Measurements from ENCODE around the gene TCF4. TPM values are rescaled to one million over a fixed set of nuclear protein-coding genes. Genes with fewer than 3 reads are reported as not detected.

TCF4 gene
- total and polyA plus RNA-seq, 8 donors: 99.1 to 165 (median 138) TPM

DNA sequence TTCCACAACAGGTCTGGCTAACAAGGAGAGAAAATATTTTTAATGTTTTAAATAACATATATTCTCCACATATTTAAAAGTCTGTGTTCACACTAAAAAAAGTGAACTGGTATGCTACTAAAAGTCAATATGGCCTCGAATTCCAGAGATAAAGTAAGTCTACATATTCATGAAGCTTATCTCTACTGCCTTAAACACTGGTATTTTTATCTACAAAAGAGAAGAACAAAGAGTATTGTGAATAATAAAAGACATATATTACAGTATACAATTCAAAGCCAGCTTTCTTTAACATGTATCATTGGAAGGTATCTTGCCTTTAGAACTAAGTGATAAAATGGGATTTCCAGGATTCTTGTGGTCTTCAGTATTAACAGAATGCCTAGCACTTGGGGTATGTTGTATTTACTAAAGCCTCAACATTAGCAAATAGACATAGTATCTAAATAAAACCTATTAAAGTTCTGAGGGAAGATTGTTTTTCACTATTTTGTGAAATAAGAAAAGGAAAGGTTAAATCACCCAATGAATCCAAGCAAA, 325.9 kb downstream of the TCF4 start:
- no peaks in the 10 kb centered on the region for H3K27me3 ChIP-seq
- no peak for ATAC-seq
- TF ChIP-seq, protein P1, sequence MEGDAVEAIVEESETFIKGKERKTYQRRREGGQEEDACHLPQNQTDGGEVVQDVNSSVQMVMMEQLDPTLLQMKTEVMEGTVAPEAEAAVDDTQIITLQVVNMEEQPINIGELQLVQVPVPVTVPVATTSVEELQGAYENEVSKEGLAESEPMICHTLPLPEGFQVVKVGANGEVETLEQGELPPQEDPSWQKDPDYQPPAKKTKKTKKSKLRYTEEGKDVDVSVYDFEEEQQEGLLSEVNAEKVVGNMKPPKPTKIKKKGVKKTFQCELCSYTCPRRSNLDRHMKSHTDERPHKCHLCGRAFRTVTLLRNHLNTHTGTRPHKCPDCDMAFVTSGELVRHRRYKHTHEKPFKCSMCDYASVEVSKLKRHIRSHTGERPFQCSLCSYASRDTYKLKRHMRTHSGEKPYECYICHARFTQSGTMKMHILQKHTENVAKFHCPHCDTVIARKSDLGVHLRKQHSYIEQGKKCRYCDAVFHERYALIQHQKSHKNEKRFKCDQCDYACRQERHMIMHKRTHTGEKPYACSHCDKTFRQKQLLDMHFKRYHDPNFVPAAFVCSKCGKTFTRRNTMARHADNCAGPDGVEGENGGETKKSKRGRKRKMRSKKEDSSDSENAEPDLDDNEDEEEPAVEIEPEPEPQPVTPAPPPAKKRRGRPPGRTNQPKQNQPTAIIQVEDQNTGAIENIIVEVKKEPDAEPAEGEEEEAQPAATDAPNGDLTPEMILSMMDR (IDR thresholded peaks at IDR 0.05): no peak
- H3K4me1 ChIP-seq: peaks cover 0 to 31% of the 10 kb centered on the region in 2 donors
- intact Hi-C loops (cut with DNase I): no loop called here
- H3K4me3 ChIP-seq: no peak overlapping the region
- no peak overlapping the region for H3K27ac ChIP-seq
- peaks cover 0 to 14% of the 10 kb centered on the region in 2 donors for H3K36me3 ChIP-seq
- no peak for DNase-seq
- H3K9me3 ChIP-seq: no peaks in the 10 kb centered on the region

DNA sequence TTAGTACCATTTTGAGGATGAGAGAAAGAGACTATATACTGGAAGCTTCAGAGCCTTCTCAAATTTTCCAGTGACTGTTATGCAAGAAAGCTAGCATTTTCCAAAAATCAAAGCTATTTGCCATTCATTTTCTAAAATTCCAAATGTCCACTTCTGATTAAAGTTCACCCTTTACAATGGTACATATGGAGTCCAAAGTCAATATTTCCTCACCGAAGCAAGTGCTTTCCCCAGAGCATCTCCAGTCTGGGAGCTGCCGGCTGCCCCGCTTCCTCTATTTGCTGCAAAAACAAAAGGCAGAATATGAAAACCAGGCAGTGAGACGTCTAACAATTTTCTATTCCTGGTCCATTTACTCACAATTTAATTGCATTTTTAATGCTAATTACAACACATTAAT, 326.7 kb downstream of the TCF4 start:
- ATAC-seq (no peak), DNase-seq (no peak)
- Histone ChIP-seq H3K27me3 (no peaks in the 10 kb centered on the region), H3K9me3 (no peaks in the 10 kb centered on the region), H3K36me3 (peaks cover 0 to 14% of the 10 kb centered on the region in 2 donors), H3K4me3 (no peak overlapping the region), H3K27ac (no peak overlapping the region), H3K4me1 (peaks cover 0 to 24% of the 10 kb centered on the region in 2 donors)
- intact Hi-C loops (cut with DNase I): no loop called here
- TF ChIP-seq, protein P1 (IDR thresholded peaks at IDR 0.05): no peak

DNA sequence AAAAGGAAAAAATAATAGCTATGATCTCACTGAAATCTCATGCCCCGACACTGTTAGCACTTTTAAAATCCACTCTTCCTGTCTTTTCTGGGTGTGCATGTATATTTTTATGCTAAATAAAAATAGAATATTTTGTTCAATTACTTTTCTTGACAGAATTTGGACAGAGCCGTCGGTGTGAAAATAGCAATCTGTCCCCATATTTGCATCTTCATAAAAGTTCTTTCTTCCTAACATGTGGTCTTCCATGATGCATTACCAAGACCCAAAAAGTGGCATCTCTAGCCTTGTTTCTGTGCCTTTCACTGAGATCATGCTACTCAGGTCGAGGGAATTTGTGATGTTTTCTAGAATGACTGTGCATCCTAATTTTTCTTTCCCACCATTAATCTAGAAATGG, 329.9 kb downstream of the TCF4 start:
- Histone ChIP-seq H3K36me3 (peaks cover 0 to 25% of the 10 kb centered on the region in 2 donors), H3K9me3 (no peaks in the 10 kb centered on the region), H3K4me1 (peaks cover 0 to 3% of the 10 kb centered on the region in 2 donors), H3K27me3 (no peaks in the 10 kb centered on the region), H3K4me3 (no peak overlapping the region), H3K27ac (no peak overlapping the region)
- TF ChIP-seq, protein P1 (IDR thresholded peaks at IDR 0.05): no peak
- intact Hi-C loops (cut with DNase I): no loop called here
- ATAC-seq: no peak
- no peak for DNase-seq

DNA sequence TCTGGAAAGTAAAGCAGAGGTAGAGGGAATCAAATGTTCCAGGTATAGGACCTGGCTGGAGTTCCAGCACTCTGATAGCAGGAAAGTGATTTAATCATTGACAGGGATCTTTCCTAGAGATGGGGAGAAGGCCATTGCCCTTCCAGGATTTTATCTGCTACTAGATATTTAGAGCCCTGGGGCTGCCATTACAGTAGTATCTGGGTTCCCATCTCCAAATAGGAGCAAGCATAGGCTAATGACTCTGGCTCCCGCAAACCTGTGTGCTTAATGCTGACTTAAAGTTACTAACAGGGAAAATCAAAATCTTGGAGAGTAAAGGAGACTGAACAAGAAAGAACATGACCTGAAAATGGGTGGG, 331.1 kb downstream of the TCF4 start:
- no peak for ATAC-seq

DNA sequence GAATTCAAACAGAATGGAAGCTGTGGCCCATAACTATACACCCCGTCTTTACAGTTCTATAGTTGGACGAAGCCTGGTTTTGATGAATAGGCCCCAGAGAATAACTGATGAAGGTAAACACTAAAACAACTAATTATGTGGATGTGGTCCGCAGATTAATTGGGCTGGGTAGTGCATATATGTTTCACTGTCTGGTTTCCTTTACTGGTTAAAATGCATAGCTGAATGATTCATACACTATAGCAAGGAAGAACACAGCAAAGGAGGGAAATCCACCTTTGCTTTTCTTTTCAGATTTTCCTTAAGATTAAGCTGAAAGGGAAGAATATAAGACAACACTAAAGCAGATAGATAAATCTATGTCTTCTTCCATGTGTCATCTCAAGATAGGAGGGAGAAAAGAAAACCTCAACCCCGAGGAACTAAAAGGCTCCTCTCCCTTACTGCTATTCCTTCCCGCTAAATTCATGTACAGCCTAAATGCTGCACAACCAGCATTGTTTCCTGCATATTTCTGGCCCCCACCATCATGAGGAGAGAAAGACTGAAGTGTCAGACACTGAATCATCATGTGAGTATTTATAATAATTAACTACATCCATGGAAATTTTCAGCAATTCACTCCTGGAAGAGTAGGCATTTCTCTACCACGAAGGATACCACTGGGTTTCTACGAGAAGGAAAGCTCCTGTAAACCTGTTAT, 331.6 kb downstream of the TCF4 start:
- TF ChIP-seq, protein P1 (IDR thresholded peaks at IDR 0.05): no peak
- DNase-seq (no peak), ATAC-seq (no peak)
- no peaks in the 10 kb centered on the region for H3K9me3 ChIP-seq
- H3K4me3 ChIP-seq: no peak overlapping the region
- no peak overlapping the region for H3K27ac ChIP-seq
- intact Hi-C loops (cut with DNase I): no loop called here
- H3K27me3 ChIP-seq: no peaks in the 10 kb centered on the region
- peaks cover 4 to 17% of the 10 kb centered on the region in 2 donors for H3K4me1 ChIP-seq
- H3K36me3 ChIP-seq: peaks cover 0 to 25% of the 10 kb centered on the region in 2 donors

More for the DNA sequence above, 331.1 kb downstream of the TCF4 start:
- Histone ChIP-seq H3K4me3 (no peak overlapping the region), H3K27ac (no peak overlapping the region), H3K36me3 (peaks cover 0 to 25% of the 10 kb centered on the region in 2 donors), H3K4me1 (peaks cover 4 to 12% of the 10 kb centered on the region in 2 donors), H3K9me3 (no peaks in the 10 kb centered on the region), H3K27me3 (no peaks in the 10 kb centered on the region)
- no peak for DNase-seq
- TF ChIP-seq, protein P1 (IDR thresholded peaks at IDR 0.05): no peak
- intact Hi-C loops (cut with DNase I): no loop called here

All from left lung (tissue), 10 donors.